DMS 273 (cell line): Measurements from ENCODE around the gene PPP3CB.

Experiments
- DNase-seq: peaks from one replicate; lab custom pipeline; 2025; ENCODE audit not compliant: unreplicated experiment; lab: John Stamatoyannopoulos, UW

PPP3CB gene

DNA sequence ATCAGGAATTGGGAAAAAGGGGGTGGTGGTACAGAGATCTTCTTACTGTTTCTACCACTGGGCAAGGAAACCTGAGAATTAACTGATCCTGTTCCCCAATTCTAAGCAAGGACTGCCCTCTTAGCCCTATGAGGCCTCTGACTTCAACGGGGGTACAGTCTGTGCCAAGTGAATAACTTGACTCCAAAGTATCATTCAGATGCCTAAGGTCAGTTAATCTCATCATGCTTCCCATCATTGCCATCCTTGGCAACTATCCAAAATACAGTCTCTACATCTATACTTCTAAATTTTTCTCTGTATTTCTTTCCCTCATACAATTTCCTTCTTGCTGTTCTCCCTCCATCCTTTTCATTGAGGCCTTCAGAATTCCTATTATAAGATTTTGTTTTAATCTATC, 10.5 kb downstream of the PPP3CB start:
- DNase-seq: no peak

DNA sequence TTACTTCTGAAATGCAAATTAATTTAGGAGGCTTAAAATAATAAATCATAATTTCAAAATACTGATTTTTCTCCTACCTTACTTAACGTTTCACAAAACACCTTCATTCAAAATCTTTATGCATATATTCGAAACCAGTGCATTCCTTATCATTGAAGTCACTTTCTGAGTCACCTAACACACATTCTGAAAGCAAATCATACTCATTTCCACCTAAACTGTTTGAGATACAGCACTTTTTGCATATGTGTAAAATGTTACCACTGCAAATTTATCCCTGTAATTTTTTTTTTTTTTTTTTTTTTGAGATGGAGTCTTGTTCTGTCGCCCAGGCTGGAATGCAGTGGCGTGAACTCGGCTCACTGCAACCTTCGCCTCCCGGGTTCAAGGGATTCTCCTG, 15.7 kb downstream of the PPP3CB start:
- no peak for DNase-seq

DNA sequence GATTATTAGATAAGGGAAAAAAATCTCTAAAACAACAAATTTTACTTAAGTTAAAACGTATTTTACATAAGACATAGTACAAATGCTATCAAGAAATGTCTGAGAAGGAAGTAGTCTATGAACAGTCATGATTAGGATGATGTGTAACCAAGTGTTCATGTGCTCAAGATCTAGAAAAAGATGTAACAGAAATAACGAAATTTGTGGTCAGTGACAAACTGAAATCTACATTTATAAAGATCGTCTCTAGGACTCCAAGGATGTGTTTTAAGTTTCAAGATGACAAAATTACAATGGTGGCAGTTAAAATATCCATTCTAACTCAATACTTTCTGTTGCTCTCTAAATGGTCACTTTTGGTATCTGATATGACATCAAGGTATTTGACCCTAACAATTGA, 17.2 kb downstream of the PPP3CB start:
- no peak for DNase-seq

DNA sequence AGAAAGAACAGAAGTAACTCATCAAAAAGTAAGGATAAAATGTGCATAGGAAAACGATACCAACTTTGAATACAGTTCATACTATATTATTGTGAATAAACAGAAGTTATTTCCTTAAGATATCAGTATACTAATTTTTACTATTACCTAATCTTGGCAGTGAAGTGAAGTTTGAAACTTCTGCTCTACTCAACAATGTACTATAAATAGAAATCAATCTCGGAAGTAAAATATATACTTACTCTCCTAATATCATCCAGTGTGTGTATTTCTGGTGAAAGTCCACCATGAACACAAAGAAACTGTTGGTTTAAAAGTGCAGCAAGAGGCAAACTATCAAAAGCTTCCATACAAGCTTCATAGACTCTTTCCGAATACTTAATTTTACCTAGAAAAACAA, 24.6 kb downstream of the PPP3CB start:
- DNase-seq: no peak

DNA sequence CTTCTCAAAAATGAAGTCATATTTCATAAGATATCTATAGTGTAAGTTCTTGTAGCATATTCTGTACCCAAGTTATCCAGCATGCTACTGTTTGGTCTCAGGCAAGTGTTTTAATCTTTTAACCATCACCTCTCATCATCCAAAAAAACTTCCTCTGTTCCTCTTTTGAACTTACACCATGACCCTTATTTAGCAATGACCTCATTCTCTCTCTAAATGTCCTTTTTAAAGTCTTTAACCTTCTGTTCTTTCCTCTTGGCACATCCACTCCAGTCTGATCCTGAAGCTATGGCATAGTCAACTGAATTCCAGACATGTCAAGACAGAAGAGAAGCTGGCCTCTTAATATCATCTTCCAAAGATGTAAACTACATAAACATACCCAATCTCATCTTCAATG, 26.2 kb downstream of the PPP3CB start:
- DNase-seq: no peak

DNA sequence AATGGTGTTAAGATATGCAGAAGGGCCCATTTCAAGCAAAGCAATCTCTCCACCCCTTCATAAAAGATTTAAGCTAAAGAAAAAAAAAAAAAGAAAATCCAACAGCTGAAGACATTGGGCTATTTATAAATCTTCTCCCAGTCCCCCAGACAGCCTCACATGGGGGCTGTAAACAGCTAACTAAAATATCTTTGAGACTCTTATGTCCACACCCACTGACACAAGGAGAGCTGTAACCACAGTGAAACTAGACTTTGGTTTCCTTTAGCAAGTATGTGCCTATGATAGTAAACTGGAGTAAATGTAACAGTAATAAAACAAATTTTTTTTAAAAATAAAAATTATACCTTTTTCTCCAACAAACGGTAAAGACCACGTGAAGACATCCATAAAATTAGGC, 28.6 kb downstream of the PPP3CB start:
- DNase-seq: no peak

DNA sequence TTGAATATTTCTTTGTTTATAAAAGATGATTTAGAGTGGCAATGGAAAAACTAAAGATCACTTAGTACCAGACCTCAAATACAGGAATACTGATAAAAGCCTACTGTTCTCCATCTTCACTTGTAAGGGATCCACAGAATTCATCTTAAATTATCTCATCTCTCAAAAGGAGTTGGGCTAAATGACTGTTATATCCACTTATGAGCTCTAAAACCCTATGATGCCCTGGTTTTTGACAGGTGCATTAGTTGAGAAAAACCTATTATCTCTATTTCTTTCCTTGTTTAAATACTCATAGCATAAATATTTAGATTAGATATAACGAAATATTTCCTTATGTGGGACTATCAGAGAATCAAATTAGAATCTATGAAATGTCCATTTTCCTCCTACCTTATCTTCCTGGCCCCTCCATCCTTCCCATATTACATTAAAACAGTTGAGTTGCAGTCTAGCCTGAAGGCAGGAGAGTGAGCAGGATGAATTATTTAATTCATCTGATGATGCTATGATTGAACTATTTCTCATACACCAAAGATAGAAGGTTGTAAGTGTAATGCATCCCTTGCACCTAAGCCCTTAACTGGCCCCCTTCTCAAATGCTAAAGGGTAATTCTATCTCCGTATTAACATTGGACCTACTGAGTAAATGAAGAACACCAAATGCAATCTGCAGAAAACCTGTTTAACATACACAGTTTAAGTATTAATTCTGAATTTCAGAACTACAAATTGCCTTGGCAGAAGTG, 29.7 kb downstream of the PPP3CB start:
- DNase-seq: no peak

DNA sequence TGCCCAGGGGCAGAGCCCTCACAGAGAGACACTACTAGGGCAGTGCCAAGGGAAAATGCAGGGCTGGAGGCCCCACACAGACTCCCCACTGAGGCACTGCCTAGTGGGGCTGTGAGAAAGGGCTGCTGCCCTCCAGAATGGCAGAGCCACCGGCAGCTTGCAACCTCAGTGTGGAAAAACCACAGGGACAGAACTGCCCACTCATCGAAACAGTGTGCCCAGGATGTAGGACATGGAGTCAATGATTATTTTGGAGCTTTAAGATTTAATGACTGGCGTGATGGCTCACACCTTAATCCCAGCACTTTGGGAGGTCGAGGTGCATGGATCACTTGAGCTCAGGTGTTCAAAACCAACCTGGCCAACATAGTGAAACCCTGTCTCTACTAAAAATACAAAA, 34.9 kb downstream of the PPP3CB start:
- DNase-seq: no peak

DNA sequence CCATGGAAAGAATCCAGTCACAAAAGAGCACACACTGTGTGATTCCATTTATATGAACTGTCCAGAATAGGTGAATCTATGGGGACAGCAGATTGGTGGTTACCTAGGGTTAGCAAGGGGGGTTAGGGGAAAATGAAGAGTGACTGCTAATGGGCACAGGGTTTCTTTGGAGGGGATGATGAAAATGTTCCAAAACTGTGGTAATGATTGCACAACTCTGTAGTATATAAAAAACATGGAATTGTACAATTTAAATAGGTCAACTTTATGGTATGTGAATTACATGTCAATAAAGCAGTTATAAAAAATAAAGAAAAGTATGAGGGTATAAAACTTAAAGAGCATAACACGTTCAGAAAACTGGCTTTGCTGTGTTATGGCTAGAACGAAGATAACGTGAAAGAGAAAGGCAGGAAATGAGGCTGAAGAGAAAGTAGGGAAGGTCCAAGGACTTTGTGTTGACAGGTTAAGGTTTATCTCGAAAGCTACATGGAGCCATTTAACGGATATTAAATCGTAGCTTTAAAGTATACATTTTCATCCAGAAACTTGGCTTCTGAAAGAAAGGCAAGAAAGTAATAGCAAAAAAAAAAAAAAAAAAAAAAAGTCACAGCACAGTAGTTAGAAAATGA, 36.0 kb downstream of the PPP3CB start:
- no peak for DNase-seq

DNA sequence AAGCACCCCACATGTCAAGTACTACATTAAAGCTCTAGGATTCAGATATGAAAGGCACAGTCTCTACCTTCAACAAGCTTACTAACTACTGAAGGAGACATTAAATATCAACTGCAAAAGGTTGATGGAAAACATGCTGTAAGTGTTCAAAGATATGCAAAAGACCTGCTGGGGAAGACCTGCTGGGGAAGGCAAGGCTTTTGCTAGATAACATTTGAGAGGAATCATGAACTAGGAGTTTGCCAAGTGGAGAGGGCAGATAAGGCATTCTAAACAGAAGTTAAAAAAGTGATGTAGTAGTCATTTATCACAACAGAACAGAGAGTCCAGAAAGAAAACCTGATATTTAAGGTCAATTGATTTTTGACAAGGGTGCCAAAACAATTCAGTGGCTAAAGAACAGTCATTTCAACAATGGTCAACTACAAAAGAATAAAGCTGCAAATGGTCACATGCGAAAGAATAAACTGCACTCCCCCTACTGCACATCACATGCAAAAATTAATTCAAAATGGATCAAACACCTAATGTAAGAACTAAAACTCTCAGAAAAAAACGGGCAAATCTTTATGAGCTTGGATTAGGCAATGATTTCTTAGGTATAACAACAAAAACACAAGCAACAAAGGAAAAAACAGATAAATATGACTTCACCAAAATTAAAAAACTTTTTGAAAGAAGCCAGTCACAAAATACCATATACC, 39.5 kb downstream of the PPP3CB start:
- no peak for DNase-seq

DNA sequence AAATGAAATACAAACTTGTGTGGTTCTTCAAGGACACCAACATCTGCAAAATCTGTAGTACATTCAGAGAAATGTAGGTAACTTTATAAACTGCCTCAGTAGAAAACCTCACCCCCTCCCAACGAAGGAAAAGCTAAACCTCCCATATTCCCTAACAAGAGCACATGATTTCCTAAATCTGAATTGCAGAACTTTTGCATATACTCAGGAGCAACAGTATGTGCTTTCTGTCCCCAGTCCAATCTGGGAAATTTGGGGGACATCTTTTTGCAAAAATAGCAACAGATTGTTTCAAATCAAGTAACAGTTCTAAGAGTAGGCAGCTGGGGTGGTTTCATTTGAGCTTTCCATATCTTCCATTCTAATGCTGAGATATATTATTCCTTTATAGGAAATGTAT, 46.7 kb downstream of the PPP3CB start:
- DNase-seq: no peak

DNA sequence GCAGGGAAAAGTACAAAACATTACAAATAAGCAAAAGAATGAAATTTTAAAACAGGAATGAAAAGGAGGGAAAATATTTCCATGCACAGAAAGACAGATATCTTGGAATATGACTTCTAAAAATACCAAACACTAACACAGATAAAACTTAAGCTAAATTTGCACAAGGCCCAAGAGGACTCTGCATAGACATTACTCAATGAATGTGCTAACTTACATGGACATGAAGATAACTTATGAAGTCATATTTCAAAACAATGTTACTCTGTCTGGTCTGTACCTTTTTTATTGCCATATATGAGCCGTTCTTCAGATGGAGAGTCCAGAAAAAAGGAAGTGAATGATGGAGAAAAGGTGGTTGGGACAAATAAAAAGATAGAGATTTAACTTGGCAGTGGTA, 47.4 kb downstream of the PPP3CB start:
- no peak for DNase-seq

DNA sequence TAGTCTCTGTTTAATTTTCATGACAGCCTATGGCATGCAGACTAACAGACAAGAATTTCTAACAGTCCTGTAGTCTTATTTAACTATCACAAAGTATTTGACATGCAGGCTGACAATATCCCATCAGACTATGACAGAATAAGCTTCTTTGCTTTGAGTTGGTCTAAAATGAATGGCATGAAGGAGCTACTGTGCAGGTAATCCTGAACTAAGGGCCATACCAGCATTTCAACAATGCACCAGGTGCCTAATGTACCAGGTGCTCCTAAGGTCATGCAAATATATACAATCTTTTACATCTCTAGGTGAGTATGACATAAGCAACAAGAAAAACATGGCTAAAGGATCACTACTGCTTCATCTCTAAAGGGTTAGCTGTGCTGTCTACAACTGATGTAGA, 48.9 kb downstream of the PPP3CB start:
- no peak for DNase-seq

DNA sequence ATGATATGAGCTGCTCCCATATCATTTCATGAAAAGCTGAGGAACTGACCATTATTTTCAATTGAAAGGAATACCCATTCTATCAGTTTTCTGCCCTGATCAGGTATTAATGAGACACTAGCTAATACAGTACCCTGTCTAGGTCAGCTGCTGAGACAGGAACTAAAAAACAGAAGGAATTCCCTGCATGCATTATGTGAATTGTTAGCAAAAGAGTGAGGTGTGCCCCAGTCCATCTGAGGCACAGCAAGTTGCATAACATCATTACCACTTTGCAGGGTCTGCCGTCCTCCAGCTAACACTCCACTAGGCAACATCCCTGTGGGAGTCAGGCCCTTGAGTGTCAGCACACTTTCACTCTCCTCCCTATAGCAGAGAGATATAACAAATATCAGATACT, 51.4 kb downstream of the PPP3CB start:
- DNase-seq: no peak

DNA sequence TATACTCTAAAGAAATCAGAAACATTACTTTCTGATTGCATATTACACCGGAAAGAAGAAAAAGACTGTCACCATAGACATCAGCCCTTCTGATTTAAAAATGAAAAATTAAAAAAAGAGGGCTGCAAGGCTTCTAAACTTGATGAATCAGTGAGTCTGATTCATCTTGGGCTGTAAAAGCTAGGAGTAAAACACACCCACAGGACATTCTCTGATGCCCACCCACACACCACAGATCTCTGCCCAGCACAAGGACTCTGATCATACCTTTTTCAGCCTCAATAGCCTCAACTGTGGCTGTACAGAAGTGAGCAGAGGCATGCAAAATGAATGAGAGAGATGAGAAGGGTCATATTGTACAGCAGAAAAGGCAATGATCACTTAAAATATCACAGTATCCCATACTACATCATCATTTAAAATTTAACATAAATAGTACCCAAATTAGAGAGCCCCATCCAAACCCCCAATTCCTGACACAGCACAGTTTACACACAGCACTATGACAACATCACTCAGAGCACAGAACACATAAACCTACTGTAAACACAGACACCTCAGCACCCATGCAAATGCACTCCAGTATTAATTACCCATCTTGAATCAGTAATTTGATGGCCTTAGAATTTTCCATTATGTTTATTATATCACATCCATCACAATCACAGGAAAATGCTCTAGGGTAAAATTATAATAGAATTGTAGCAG, 56.1 kb downstream of the PPP3CB start:
- DNase-seq: no peak

DNA sequence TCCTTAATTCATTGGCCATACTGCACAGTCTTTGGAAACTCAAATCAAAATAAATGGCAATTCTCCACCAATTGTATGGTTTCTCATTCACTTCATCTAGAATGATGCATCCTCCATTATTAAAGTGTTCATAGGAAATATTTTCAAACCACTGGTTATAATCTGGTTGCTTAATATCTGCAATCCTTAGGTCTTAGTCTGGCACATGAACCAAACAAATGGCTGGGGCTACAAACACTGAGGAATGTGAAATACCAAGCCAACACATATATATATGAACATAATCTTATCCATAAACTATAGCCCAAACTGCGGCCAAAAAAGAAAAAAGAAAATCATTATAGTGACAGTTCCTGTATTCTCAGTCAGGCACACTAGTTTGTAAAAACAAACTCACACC, 56.8 kb downstream of the PPP3CB start:
- DNase-seq: no peak

DNA sequence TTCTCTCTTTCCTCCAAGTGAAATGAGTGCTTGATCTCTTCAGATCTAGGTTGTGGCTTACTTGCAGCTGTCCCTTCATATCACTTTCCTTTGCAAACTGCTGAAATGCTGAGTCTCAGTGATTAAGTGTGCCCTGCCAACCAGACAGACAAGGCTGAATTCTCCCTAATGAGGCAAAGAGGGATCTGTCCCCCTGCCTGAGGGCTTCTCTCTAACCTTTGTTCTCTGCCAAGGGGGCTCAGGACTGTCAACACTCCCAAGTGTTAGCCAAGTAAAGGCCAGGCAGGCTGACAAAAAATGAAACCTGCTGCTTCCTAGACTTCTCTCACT, 62.3 kb downstream of the PPP3CB start, which contains the start of gene MSS51:
Gene MSS51, minus strand, starts transcription at position 24 of the 330 bp plus-strand sequence. CDS start 5,277 bp downstream, outside the sequence.
- no peak for DNase-seq

DNA sequence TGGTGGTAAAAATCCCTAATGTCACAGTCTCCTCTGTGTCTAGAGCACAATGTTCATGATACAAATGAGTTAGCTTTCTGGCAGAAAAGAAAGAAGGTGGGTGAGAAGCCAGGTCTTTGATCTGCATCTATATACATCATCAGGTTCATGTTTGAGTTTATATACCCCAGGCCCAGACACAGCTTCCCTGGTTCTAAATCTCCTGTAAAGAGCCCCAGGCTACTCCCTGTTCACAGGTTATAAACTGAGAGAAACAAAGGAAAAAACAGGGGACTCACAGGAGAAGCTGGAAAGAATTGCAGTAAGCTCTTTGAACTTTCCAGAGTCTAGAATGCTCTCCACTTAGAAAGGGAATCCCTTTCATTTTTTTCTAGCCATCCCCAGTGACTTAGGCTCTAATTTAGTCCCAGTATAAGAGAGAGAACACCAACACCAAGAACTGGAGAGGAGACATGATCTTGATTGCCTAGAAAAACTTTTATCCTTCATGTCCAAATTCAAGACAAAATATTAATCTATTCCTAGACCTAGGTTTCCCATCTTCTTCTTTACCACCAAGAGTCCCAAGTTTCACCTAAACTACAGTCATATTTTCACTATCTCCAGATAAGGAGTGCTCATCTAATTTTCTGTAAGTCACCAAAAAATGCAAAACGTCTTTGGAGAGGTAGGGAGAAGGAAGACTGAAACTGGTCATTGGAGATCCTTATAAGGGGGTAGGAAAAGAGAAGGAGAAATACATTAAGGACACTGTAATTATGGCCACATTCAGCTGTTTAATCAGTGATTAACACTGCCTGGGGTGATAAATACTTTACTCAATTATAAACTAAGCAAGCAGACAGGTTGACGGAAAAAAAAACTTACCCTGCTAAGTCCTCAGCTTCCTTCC, 62.9 kb downstream of the PPP3CB start:
- no peak for DNase-seq

DNA sequence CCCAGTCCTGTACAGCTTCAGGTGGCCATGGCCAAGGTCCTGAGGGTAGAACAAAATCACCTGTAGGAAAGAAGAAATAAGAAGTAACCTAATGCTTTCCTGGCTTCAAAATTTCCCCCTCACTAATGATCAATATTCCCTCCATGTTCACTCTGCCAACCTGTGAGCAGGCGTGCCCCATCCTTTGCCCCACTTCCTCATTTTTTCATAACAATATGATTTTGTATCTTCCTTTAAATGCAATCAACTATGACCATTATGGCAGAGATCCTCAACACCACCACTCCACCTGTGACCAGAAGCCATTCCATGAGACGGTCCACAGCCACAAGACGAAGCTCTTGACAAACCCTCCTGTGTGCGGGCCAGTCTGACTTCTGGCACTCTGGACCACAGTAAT, 69.5 kb downstream of the PPP3CB start:
- no peak for DNase-seq

DNA sequence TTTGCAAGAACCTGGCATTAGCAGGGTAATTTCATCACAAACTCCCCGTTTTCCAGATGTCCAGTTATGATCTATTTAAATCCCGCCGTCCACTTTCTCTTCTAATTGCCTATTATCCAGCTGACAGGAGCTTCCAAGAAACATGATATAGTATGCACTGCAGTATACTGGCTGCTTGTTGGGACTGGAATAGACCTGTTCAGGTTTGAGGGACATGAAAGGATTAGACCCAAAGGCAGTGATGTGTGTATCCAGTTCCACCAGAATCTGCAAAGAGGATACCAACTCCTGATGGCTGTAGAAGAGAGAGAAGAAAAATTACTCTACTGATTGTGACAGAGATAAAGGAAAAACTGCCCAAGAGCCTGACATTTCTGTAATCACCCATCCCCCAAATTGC, 71.3 kb downstream of the PPP3CB start:
- DNase-seq: no peak

DNA sequence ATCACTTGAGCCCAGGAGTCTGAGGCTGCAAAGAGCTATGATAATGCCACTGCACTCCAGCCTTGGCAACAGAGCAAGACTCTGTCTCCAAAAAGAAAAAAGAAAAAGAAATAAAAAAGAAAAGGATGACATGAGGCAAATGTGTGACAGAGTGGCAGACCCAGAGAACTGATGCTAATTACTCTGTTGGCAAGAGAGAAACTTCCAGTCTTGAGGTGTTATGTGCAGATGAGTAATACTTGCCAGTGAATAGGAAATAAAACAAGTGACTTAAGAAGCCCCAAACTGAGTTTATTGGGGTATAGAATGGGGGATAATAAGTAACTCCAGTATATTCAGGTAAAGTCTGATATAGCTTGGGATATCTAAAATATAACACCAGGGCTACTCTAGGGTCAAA, 72.5 kb downstream of the PPP3CB start:
- DNase-seq: no peak
